Fibroblast of peridontal ligament (primary cell): ENCODE data around the gene TSPAN15.
A peak's percentile ranks its signal among the peaks of the same experiment; 100 is the strongest.

Experiments
- DNase-seq: peaks from one replicate; pipeline ENCODE4 v3.0.0-alpha.2; 2010; ENCODE audit errors: extremely low read depth

The TSPAN15 gene

DNA sequence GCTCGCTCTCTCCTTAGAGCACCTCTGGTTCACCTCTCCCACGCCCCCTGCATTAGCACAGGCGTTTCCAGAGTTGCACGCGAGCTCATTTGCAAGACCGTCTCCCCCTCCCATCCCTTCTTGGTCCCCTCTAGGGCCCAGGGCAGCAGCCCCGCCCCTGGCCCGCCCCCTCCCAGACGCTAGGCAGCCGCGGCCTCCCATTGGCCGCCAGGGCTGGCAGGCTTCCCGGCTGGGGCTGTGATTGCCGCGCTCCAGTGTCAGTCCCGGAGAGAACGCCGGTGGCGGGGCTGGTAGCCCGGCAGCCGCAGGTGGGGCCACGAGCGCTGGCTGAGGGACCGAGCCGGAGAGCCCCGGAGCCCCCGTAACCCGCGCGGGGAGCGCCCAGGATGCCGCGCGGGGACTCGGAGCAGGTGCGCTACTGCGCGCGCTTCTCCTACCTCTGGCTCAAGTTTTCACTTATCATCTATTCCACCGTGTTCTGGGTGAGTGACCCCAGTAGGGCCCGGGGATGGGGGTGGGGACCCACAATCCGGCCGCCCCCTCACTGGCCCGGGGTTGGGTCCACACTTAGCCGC, at the start of gene TSPAN15:
TSPAN15 (plus strand) TSS at position 257 of the 575 bp plus-strand sequence; CDS start at position 387, 130 bp downstream.
- no peak for DNase-seq

DNA sequence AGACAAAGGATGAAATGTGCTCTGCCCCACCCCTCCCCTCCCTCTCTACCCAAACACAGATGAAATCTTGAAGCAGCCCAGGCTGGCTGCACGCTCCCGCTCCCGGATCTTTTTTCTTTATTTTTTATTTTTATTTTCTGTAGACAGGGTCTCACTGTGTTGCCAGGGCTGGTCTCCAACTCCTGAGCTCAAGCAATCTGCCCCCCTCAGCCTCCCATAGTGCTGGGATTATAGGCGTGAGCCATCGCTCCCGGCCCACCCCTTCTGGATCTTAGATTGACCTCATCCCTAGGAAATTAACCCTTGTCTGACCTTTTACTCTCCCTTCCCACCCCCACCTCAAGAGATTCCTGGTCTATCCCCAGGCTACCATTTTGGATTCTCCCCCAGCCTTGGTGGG, 48.9 kb upstream of the TSPAN15 start:
- DNase-seq: no peak

DNA sequence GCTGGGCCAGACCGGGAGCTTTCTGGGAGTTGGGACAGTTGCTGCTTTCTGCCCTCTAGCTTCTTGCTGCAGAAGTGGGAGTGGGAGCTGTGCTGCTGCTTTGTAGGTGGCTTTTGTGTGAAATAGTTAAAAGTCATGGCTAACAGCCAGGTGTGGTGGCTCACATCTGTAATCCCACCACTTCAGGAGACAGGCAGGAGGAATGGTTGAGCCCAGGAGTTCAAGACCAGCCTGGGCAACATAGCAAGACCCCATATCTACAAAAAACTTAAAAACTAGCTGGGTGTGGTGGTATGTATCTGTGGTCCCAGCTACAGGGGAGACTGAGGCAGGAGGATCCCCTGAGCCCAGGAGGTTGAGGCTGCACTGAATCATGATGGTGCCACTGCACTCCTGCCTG, 48.2 kb upstream of the TSPAN15 start:
- no peak for DNase-seq

DNA sequence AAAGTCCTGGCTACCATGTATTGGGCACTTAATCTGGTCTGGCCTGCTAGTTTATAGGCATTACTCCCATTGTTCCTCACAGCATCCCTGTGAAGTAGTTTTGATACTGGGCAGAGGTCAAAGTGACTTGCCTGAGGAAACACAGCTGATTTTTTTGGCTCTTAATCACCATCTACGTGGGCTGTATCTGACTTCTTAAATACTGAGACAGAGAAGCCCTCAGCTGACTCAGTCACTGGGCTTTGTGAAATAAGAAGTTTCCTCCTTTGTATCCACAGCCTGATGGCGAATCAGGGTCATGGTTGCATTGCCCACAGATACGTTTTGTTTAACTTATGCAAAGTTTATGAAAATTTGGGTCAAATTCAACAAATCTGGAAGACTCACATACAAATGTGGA, 47.7 kb upstream of the TSPAN15 start:
- DNase-seq: peak; percentile 85

DNA sequence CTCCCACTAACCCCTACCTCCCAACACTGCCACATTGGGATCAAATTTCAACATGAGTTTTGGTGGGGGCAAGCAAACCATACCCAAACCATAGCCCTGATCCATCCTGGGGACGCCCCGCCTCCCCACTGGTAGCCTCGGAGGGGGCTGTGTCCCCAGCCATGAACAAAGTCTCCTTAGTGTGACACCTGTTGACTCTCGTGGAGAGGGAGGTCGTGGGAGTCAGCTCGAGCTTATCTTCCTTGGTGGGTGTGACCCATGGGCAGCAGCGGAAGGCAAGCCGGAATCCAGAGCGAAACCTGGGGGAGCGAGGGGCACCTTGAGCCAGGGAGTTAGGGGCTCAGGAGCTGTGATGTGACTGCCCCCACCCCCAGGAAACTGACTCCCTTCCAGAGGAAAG, 46.5 kb upstream of the TSPAN15 start:
- no peak for DNase-seq

DNA sequence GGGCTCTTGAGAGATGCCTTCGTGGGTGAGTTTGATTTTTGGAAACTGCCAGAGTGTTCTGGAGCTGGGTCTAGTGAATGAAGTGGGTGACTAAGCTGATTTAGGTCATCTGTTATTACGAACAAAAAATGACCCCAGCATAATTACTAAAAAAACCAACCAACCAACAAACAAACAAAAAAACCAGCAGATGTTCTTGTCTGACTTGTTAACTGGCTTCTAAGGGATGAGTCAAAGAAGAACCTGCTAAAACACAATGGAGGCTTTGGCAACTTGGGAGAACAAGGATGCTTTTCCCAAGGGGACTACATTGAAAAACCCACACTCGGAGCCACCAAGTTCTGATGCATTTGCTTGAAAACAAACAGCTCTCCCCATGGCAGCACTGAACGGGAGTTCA, 46.0 kb upstream of the TSPAN15 start:
- peak; percentile 39 for DNase-seq

DNA sequence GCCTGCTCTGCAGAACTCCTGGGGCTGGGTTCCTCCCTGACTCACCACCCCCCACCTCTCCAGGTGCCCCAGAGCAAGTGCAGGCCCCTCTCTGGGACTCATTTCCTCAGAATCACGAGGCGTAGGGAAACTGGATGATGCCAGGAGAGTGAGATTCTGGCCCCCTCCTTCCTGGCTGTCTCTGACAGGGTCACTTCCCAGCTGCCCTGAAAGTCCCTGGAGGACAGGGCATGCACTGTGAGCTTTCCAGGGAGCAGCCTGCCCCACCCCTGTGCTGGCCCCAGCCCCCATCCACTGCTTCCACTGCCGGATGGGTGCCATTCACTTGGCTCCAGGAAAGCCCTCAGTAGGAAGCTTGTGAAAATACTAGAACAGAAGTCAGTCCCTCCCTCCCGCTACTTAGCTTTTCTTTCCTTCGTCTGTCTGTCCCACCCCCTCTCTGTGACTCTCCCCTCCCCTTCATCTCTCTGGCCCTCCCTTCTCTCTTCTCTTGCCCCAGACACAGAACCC, 44.9 kb upstream of the TSPAN15 start:
- peak; percentile 21 for DNase-seq

DNA sequence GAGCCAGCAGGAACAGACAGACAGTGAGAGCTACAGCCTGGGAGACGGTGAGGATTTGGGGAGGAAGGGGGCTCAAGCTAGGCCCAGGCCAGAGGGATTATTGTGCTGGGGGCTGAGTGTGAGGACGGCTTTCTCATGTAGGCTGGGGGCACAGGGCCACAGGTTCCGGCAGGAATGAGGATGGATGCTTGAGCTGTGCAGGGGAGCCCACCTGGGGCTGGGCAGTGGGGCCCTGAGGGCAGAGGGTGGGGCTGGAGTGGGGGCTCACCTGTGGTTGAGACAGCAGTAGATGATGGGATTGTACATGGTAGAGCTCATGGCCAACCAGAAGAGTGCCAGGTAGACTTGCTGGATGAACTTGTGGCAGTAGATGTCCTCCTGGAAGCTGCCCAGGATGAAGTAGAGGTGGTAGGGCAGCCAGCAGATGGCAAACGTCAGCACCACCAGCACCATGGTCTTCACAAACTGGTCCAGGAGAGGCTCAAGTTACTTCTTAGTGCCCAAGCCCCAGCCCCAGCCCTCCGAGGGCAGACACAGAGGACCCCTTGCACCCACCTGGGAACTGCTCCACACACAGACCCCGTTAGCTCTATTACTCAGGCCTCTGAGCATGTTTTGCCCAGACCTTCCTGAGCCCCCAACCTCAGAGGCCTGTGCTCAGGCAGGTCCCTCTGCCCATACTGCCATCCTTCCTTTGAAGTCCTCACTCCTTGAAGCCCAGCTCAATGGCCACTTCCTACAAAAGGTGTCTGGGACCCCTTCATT, 44.3 kb upstream of the TSPAN15 start:
- no peak for DNase-seq

DNA sequence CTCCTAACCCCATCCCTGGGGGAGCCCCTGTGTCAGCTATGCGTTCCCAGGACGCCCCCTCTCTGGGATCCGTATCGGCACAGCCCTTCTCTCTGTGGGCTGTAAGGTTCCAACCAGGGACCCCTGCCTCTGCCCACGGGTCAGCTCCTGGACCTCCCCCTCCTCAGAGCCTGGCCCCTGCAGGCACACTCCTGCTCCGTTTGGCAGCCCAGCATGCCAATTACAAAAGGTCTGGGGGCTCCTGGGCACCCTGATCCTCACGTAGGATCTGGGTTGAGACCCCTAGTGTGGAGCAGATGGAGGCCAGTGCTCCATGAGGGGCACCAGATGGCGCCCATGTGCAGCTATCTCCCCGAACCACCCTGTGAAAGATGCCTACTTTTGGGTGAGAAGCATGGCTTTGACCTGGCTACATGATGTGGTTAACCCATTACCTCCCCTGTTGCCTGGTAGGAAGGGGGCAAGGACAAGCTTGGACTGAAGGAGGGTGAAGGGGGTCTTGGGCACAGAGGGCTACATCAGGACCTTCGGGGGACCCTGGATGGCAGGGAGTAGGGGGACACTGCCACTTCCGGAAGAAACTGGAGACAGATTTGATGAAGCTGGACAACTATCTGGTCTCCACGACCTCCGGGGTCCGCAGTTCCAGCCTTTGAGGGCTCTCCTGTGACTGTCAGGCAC, 43.5 kb upstream of the TSPAN15 start:
- DNase-seq: no peak

DNA sequence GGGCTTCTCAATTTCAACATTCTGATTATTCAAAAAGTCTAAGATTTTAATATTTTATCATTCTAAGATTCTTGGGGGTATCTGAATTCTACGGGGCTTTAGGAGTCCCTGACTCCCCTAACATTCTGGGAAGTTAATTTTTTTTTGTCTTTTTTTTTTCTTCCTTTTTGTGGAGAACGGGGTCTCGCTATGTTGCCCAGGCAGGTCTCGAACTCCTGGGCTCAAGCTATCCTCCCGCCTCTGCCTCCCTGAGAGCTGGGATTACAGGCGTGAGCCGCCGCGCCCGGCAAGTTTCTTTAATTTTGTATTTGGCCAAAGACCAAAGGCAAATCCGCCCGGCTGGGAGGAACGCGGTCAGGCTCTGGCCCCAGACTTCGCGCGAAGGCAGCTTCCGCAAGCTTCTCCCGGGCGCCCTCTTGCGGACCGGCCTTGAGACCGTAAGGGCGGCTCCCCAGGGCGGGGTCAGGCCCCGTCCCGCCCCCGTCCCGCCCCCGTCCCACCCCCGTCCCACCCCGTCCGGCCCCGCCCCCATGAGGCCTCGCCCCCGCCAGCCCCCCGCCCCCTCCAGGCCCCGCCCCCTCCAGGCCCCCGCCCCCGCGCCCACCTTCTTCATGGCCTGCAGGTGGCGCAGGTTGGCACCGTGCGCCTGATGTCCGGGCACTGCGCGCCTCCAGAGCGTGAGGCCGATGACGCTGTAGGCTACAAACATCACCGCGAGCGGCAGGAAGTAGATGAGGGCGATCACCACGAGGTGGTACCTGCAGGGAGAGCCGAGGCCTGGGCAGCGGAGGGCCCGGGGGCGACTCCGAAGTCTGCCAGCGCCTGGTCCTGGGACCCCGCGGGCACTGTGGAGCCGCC, 42.7 kb upstream of the TSPAN15 start:
- DNase-seq: peak; percentile 96

DNA sequence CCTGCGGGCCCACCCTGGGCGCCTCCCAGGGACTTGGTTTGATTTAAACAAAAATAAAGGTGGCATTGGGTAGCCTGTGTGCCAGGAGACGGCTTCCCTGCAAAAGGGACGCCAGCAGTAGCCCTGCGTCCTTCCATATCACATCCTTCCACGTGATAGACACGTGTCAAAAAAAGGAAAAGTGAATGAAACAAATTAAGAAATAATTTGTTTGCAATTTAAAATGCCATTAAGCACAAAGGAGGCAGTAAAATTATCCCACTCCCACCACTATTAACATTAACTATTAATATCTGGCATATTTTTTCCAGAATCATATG, 42.1 kb upstream of the TSPAN15 start:
- DNase-seq: peak; percentile 6

DNA sequence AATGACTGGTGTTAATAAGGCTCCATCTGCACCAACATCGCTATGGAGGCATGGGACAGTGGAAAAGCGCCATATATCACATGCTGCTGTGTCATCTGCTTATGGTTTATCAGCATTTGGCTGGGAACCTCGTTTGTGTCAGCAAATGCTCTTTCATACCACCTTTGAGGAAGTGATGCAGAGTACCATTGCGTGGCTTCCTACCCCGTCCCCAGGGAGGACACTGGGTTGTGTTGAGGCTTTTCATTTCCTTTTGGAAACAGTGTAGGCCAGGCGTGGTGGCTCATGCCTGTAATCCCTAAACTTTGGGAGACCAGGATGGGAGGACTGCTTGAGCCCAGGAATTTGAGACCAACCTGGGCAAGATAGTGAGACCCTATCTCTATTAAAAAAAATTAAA, 41.3 kb upstream of the TSPAN15 start:
- no peak for DNase-seq

DNA sequence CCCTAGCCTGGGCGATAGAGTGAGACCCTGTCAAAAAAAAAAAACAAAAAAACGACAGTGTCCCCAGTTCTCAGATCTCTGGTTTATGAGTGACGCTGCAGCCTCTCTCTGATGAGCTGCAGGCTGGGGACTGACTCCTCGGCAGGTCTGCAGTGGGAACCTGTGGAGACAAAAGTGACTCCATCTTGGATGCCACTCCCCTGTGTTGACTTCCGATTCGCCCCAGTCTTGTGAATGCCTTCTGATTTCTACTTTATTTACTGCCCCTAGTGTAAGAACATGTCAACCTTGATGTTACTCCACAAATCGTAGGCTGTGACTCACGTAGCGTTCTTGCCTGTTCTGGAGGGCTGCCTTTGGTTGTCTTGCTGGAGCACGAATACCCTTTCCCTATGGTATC, 40.8 kb upstream of the TSPAN15 start:
- no peak for DNase-seq

DNA sequence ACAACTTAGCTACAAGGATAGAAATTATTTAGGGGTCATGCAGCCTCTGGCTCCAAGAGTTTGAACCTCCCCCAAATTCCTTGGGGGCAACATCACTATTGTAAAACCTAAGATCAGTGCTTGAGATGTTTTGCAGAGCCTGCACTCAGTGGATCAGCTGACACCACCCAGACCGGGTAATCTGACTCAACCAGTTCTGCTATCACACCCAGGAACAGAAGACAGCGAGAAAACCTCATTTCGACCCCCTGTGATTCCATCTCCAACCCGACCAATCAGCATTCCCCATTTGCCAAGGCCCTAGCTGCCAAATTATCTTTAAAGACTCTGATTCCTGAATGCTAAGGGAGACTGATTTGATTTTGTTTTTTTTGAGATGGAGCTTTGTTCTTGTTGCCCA, 39.8 kb upstream of the TSPAN15 start:
- DNase-seq: peak; percentile 6

DNA sequence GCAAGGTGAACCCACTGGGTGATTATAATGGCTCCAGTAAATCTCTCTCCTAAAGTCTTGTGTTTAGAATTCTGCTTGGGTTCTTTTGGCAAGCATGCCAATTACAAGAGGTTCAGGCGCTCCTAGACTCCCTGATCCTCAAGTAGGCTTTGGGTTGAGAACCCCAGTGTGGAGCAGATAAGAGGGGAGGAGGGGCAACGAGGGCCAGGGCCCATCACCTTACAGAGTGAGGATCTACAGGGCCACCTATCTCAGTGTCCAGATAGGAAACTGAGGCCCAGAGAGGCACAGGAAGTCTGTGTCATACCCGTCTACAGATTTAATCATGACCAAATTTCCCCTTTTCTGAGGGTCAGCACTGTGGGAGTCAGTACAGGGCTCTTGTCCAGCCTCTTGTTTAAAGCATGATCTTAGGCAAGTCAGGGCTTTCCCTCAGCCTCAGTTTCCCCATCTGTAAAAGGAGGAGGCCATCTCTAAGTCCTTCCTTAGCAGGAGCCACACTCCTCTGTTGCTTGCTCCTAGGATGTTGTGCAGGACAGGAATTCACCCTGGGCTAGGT, 39.0 kb upstream of the TSPAN15 start:
- DNase-seq: no peak

DNA sequence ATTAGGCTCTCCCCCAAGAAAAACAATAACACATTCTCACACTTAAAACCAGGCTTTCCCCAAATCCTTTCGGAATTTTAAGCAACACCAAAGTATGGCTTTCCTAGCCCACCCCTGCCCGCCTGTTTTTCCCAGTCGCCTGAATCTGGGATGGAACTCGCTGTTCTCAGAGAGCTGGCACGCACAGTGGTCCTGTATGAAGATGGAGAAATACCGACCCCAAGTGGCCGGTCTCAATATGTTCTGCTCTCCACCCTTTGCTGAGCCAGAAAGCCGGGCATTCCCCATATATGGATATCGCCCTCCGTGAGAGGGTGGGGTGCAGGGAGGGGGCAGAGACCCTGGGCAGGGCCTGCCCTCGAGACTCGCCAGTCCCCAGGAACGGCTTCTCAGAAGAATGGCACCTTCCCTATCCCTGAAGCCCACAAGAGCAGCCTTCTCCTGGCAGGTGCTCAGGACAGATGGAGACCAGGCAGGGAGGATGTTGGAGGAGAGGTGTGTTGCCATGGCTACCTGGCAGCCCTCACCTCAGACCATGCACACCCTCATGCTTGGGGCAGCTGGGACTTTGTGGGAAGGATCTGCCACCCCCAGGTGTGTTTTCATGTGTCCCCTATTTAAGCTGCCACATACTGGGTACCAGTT, 37.9 kb upstream of the TSPAN15 start:
- DNase-seq: peak; percentile 76

DNA sequence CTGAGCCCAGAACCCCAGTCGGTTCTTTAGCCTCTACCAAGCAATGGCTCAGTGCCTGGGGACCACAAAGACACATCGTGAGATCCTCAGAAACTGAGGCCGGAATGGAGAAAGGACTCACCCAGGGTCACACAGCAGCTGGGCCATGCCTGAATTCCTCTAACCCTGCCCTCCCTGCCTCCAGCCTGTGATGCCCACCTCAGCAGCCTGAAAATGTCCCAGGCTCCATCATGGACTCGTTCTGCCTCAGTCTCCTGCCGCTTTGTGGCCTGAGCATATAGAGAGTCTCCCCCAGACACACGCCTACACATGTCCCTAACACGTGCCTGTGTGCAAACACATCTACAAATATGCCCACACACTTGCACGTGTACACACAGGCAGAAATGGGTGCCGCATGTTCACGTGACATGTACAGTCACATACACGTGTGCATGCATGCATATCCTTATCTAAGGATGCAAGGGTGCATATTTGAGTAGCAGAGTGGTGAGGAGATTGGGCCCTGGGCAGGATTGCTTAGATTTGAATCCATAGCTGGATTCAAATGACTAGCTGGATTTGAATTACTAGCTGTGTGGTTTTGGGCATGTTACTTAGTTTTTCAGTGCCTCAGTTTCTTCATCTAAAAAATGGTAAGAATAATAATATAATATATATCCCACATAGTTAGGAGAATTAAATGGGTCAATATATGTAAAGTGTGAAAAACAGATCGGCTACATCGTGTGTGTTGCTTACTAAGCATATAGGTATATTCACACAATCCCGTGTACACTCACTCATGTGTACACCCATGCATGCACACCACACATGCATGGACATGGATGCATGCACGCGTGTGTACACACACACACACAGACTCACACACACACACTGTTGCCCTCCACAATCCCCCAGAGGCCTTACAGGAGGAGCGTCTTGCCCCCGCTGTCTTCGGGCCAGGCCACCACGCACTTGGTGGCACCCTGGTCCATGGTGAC, 36.9 kb upstream of the TSPAN15 start:
- DNase-seq: no peak

DNA sequence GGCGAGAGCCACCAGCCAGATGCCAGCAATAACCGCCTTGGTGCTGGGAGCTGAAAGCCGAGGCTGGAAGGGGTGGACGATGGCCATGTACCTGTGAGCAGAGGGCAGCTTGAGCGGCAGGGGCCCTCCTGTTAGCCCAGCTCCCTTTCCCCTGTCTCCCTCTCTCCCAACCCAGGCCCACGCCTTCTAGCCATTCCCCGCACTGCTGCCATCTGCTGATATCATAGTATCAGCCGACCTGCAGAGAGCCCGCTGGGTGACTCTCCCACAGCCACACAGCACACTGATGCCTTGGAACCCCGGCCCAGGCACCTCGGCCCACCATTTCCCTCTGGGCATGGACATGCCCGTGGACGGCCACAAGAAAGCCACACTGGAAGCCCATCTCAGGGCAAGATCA, 36.2 kb upstream of the TSPAN15 start:
- DNase-seq: no peak

DNA sequence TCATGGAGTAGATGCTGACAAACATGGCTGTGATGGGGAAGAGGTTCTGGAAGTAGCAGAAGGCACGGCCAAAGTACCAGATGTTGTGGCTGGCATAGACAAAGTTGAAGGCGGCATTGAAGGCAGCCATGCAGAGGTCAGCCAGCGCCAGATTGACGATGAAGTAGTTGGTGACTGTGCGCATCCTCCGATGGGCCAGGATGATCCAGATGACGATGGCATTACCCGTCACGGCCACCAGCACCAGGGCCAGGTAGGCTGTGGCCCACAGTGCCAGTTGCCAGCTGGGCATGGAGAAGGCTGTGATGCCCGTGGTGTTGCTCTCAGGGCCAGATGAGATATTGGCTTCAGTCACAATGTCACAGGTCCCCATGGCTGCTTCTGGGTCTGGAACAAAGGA, 35.3 kb upstream of the TSPAN15 start:
- no peak for DNase-seq

DNA sequence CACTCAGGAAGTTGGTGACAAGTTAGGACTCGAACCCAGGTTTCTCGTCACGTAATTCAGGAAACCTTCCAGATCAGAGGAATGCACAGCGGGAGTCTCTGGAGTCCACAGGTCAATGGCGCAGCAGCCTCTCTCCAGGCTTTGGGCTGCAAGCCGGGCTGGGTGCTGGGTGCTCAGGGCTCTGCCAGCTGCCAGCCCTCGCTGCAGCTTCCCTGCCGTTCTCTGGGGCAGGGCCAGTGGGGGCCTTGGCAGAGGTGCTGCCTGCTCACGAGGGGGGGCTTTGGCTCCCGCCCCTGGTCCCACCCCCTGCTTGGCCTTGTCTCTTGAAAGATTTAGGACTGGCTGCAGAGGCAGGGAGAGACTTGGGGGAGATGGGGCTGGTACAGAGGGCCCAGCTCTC, 34.6 kb upstream of the TSPAN15 start, which contains the start of gene TACR2:
TACR2 (minus strand) TSS at position 224 of the 400 bp plus-strand sequence. CDS start 595 bp downstream, outside the sequence.
- DNase-seq: no peak
